Measurements from ENCODE around the gene AASDHPPT.

AASDHPPT gene

GRCh38 chr11:106086135-106086534 lies 8.7 kb downstream of the AASDHPPT start:
- DNase-seq (ENCODE audit: low read depth) = no peak

GRCh38 chr11:106086850-106087249 lies 9.4 kb downstream of the AASDHPPT start:
- DNase-seq (ENCODE audit: low read depth) = no peak

GRCh38 chr11:106087815-106088435 lies 10.5 kb downstream of the AASDHPPT start:
- no peak for DNase-seq (ENCODE audit: low read depth)

GRCh38 chr11:106088896-106089295 lies 11.4 kb downstream of the AASDHPPT start:
- DNase-seq (ENCODE audit: low read depth) = no peak

GRCh38 chr11:106091480-106092123 lies 14.1 kb downstream of the AASDHPPT start:
- no peak for DNase-seq (ENCODE audit: low read depth)

GRCh38 chr11:106092446-106092845 lies 15.0 kb downstream of the AASDHPPT start:
- DNase-seq (ENCODE audit: low read depth) = no peak

- no peak for DNase-seq (ENCODE audit: low read depth)
Observed at GRCh38 chr11:106098893-106099553, 21.6 kb downstream of the AASDHPPT start.

GRCh38 chr11:106101370-106101769 lies 23.9 kb downstream of the AASDHPPT start:
- DNase-seq (ENCODE audit: low read depth) = no peak

- no peak for DNase-seq (ENCODE audit: low read depth)
Observed at GRCh38 chr11:106101819-106102218, 24.4 kb downstream of the AASDHPPT start.

- no peak for DNase-seq (ENCODE audit: low read depth)
Observed at GRCh38 chr11:106105986-106106385, 28.5 kb downstream of the AASDHPPT start.

GRCh38 chr11:106121570-106122320 lies 44.3 kb downstream of the AASDHPPT start:
- DNase-seq (ENCODE audit: low read depth) = no peak

GRCh38 chr11:106127604-106128003 lies 50.1 kb downstream of the AASDHPPT start:
- no peak for DNase-seq (ENCODE audit: low read depth)

GRCh38 chr11:106128740-106129139 lies 51.3 kb downstream of the AASDHPPT start:
- DNase-seq (ENCODE audit: low read depth) = no peak

GRCh38 chr11:106131998-106132397 lies 54.5 kb downstream of the AASDHPPT start:
- DNase-seq (ENCODE audit: low read depth) = no peak

- DNase-seq (ENCODE audit: low read depth) = no peak
Observed at GRCh38 chr11:106132582-106133354, 55.3 kb downstream of the AASDHPPT start.

GRCh38 chr11:106133529-106133928 lies 56.1 kb downstream of the AASDHPPT start:
- no peak for DNase-seq (ENCODE audit: low read depth)

- no peak for DNase-seq (ENCODE audit: low read depth)
Observed at GRCh38 chr11:106137061-106137460, 59.6 kb downstream of the AASDHPPT start.

- DNase-seq (ENCODE audit: low read depth) = no peak
Observed at GRCh38 chr11:106137758-106138157, 60.3 kb downstream of the AASDHPPT start.
